CD1c-positive myeloid dendritic cell (primary cell): ENCODE data around the gene LDLRAD2.
"Not testable (repeated sequence)": the region's sequence is repeated elsewhere in the genome, so short reads cannot be mapped to it uniquely, and the experiment has no call there.

ENCODE experiments used
- DNase-seq: peaks from one replicate; pipeline ENCODE4 v3.0.0-alpha.2; 2016; ENCODE audit errors: extremely low spot score

LDLRAD2 gene

GRCh38 chr1:21783679-21784603 lies 28.1 kb upstream of the LDLRAD2 start:
- DNase-seq: no peak

DNA sequence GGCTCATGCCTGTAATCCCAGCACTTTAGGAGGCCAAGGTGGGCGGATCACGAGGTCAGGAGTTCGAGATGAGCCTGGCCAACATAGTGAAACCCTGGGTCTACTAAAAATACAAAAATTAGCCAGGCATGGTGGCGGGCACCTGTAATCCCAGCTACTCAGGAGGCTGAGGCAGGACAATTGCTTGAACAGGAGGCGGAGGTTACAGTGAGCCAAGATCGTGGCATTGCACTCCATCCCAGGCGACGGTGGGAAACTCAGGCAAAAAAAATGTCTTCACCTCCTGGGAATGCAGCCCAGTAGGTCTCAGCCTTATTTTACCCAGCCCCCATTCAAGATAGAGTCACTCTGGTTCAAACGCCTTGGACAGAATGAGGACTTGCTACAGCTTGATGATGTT lies 26.3 kb upstream of the LDLRAD2 start:
- not testable (repeated sequence) for DNase-seq

- no peak for DNase-seq
Measured at GRCh38 chr1:21786640-21787039, 25.4 kb upstream of the LDLRAD2 start.

- DNase-seq: no peak
Measured at GRCh38 chr1:21793104-21793503, 19.0 kb upstream of the LDLRAD2 start.

GRCh38 chr1:21794656-21795055 lies 17.4 kb upstream of the LDLRAD2 start:
- no peak for DNase-seq

- no peak for DNase-seq
Measured at GRCh38 chr1:21795075-21795474, 17.0 kb upstream of the LDLRAD2 start.

GRCh38 chr1:21799730-21800129 lies 12.3 kb upstream of the LDLRAD2 start:
- DNase-seq: no peak

DNA sequence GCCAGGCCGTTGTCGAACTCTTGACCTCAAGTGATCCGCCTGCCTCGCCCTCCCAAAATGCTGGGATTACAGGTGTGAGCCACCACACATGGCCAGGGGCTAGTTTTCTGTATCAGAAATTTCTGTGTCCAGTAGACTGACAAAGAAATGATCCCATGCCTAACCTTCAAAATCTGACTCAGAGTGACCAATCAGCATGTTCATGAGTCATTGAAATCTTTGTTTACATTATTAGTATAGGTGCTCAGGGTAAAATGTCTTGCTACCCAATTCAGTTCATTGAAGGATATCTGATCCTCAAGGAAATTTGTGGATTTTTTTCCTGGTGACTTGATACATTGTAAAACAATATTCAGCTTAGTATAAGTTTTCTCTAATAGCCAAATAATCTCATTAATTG lies 11.0 kb upstream of the LDLRAD2 start:
- DNase-seq: no peak

GRCh38 chr1:21804536-21804935 lies 7.5 kb upstream of the LDLRAD2 start:
- DNase-seq: no peak

DNA sequence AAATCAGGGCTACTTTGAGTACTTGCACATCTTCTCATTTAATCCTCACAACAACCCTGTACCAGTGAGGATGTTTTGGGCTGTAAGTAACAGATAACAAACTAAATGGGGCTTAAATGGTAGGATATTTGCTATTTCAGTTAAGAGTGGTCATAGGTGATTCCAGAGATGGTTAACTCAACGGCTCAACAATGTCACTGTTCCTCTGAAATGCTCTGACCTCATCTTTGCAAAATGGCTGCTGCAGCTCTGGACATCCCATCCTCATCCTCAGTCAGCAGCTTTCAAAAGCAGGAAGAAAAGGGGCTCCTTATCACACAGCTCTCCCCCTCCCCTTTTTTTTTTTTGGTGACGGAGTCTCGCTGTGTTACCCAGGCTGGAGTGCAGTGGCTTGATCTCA lies 1.5 kb downstream of the LDLRAD2 start:
- no peak for DNase-seq

GRCh38 chr1:21814241-21814918 lies 2.3 kb downstream of the LDLRAD2 start:
- peak; percentile 37 for DNase-seq

- no peak for DNase-seq
Measured at GRCh38 chr1:21814981-21815582, 3.0 kb downstream of the LDLRAD2 start.

- DNase-seq: peak; percentile 84
Measured at GRCh38 chr1:21815724-21816321, 3.8 kb downstream of the LDLRAD2 start.

GRCh38 chr1:21816602-21817302 lies 4.7 kb downstream of the LDLRAD2 start:
- no peak for DNase-seq

DNA sequence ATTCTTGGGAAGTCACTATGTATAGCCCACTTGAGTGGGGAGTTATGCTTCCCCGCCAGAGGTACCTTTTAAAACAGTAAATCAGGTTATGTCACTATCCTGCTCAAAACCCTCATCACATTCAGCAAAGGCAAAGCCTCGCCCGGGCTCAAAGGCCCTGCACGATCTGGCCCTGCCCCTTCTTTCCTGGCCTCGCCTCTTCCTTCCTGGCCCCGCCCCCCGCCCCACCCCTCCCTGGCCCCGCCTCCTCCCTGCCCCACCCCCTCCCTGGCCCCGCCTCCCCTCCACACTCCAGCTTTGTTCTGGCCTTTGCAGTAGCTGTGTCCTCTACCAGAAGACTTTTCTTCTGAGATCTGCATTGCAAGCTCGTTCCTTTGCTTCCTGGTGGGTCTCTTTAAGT lies 6.6 kb downstream of the LDLRAD2 start:
- DNase-seq: peak; percentile 55

- DNase-seq: no peak
Measured at GRCh38 chr1:21820597-21821232, 8.7 kb downstream of the LDLRAD2 start.

DNA sequence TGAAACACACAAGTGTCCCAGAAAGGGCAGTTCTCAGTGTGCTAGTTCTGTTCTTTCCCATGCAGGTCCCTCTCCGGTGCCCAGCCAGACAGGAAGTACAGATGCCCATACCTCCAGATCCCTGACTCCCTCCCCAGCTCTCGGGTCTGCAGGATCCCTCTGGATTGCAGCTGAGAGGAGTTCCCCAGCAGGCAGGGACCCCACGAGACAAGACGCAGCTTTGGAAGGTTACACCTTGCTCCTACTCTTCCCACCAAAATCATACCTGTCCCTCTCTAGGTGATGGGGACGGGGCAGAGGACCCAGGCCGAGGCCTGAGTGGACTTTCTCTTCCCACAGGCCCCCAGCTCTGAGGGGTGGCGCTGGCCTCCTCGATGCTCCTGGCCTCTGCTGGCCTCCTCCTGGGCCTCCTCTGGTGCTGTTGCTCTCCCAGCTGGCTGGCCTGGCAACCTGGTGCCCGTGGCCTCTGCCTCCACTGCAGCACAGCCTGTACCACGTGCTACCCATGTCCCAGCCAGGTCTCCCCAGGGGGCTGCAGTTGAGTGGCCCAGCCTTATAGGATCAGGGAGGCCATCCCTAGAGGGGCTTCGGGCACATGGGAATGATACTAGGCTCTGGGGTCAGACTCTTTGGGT lies 9.4 kb downstream of the LDLRAD2 start:
- DNase-seq: no peak

- no peak for DNase-seq
Measured at GRCh38 chr1:21822349-21822748, 10.3 kb downstream of the LDLRAD2 start.

- peak; percentile 27 for DNase-seq
Measured at GRCh38 chr1:21823206-21823979, 11.3 kb downstream of the LDLRAD2 start.
